HG02852 (cell line): ENCODE measurements around the gene HS2ST1.
"Not testable (repeated sequence)": the region's sequence is repeated elsewhere in the genome, so short reads cannot be mapped to it uniquely, and the experiment has no call there.

Experiments
- ATAC-seq: cut with Tn5 transposase; IDR thresholded peaks from one replicate; pipeline ENCODE4 v1.9.1; 2021; ENCODE audit warnings: mild to moderate bottlenecking, moderate library complexity; ENCODE audit not compliant: unreplicated experiment

HS2ST1 gene

GRCh38 chr1:87004857-87005256 lies 90.4 kb downstream of the HS2ST1 start:
- no peak for ATAC-seq

DNA sequence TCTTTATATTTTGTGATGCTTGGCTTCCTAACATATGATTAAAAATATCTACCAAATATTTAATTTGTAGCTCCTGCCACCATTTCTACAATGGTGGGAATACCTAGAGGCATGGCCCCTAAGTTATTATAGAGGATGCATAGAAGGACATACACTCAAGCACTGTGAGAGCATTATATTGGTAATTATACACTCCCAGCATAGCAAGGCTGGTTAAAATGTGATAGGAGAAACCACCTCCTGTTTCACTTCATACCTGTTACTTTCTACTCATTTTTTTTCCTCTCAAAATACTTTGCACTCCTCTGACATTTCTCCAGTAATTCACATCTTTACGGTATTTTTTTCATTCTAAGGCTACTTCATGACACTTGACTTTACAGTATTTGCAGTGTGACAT lies 92.9 kb downstream of the HS2ST1 start:
- ATAC-seq: no peak

- not testable (repeated sequence) for ATAC-seq
These were observed 99.0 kb downstream of the HS2ST1 start for GRCh38 chr1:87013385-87013784.

DNA sequence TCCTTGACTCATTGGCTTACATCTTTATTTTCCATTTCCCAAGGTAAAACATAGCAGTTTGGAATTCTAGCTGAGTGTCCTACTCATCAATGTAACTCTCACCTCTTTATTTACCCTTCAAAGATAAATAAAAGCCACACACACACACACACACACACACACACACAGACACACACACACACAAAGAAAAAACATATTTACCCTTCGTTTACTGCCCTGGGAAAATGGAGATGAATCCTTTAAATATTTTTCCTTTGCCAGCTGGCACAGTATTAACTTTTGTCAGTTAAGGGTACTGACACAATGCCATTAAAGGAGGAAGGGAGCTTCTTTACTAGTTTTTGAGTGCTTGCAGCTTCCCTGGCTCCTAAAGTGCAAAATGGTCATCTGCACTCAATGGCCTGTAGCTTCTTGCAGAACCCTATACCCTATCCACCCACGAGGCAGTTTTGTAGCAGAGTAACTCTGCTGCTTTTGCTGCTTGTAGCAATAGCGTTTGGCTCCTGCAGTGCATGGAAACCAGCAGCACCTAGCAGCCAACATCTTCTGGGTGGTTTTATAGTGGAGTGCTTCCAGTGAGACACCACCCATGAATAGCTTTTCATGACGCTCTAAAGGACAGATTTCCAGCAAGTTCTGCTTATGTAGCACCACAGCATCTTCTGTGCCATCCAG lies 103.7 kb downstream of the HS2ST1 start:
- no peak for ATAC-seq

DNA sequence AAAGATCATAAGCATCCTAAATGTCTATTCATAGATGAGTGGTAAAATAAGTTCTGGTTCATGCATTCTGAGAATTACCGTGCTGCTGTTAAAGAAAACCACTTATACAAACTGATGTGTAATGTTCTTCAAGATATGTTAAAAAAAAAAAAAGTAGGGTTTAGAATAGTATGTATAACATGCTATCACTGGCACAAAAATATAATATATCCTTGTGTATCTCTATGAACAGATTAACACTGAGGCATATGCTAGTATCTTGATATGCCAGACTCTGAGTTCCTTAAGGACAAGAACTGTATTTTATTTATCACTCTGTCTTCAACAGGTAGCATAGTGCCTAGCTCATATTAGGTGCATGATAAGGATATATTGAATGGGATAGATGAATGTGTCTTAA lies 108.9 kb downstream of the HS2ST1 start:
- no peak for ATAC-seq

GRCh38 chr1:87024936-87025540 lies 110.6 kb downstream of the HS2ST1 start:
- ATAC-seq: peak; percentile 73

- not testable (repeated sequence) for ATAC-seq
These were observed 113.1 kb downstream of the HS2ST1 start for GRCh38 chr1:87027561-87027960.

GRCh38 chr1:87028576-87028975 lies 114.1 kb downstream of the HS2ST1 start:
- no peak for ATAC-seq

GRCh38 chr1:87030740-87031690 lies 116.6 kb downstream of the HS2ST1 start:
- peak; percentile 97 for ATAC-seq

DNA sequence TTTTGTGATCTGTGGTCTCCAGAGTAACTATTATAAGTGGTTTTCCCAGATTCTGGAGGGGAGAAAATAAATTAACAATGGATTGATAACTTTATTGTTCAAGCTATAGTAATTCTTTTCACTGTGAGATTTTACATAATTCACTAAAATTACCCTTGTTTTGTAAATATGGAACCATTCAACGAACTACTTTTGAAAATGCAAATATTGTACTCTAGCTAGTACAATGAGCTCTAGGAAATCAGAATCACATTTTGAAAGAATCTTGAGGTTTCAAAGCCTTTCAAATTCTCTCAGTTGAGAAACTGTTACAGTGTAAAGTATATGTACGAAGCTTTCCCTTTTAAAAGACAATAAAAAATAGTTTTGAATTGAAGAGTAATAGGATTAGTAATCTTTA lies 119.9 kb downstream of the HS2ST1 start:
- no peak for ATAC-seq

DNA sequence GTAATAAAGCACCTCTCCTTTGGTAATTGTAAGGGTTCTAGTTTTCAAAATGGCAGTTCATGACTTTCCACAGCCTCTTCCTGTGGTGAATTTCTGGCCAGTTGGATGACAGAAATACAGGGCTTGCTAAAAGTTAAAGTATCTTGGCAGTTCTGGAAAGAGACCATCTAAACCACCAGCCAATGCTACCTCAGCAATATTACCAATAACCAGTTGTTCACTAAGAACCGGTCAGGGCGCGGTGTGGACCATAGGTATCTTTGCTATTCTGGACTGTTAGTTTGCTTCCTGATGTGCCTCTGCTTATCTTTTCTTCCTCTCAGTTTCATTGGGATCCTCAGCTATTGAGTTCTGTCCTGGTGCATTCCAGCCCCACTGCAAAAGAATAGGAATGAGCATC lies 124.7 kb downstream of the HS2ST1 start:
- ATAC-seq: no peak

DNA sequence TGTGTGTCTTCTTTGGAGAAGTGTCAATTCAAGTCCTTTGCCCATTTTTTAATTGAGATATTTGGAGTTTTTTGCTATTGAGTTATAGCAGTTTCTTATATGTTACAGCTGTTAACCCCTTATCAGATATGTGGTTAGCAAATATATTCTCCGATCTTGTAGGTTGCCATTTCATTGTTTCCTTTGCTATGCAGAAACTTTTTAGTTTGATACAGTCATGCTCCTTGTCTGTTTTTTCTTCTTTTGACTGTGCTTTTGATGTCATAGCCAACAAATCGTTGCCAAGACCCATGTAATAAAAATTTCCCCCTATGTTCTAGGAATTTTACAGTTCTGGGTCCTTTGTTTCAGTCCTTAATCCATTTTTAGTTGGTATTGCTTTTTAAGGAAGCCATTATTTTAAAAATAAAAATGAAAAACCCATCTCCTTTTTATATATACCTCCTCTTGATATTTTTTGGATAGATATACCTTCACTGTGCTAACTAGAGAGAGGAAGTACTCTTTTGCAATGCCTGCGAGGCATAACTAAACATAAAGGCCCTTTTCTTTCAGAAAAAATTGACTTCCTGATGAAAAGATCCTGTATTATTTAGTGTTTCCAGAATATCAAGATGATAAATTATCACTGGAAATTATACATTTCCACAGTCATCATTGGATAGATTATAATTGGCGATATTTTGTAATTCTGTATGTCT lies 127.8 kb downstream of the HS2ST1 start:
- ATAC-seq: no peak

DNA sequence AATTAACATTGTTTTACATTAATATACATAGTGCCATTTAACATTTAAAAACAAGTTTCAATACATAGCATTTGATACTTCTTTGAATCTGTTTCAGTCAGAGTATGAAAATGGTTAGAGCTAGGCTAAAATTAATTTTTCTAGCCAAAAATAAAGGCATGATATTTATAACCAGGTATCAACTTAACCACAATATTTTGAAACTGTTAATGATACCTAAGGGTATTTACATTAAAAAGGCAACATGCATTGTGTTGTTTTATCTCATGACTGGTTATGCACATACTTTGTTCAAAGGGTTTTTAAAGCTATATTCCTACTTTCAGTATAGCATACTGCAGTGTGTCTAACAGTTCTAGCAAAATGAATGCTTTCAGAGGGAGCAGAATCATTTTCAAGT lies 130.0 kb downstream of the HS2ST1 start:
- peak; percentile 47 for ATAC-seq

GRCh38 chr1:87044840-87045239 lies 130.4 kb downstream of the HS2ST1 start:
- peak; percentile 44 for ATAC-seq

DNA sequence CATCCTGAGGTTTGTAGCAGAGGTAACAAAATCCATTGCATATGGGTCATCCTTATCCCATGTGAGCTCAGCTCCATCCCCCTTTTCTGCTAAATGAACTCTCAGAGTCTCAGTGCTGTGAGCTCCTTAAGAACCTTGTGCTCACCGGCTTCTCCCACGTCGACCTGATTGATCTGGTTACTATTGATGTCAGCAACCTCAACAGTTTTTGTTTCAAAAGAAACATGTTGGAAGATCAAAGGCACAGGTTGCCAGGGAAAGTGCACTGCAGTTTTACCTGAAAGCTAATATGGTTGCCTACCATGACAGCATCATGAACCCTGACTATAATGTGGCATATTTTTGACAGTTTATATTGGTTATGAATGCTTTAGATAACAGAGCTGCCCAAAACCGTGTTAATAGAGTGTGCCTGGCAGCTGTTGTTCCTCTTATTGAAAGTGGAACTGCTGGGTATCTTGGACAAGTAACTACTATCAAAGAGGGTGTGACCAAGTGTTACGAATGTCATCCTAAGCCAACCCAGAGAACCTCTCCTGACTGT lies 131.4 kb downstream of the HS2ST1 start:
- peak; percentile 51 for ATAC-seq

DNA sequence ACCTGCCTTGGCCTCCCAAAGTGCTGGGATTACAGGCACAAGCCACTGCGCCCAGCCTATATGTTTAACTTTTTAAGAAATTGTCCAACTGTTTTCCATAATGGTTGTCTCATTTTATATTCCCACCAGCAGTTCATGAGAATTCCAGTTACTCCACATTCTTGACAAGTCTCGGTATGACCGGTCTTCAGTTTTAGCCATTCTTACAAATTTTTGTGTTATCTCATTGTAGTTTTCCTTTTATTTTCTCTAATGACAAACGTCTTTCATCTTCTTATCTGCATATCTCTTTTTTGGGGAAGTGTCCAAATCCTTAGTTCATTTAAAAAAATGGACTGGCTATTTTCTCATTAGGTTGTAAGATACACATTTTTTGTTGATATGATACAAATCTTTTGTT lies 132.5 kb downstream of the HS2ST1 start:
- ATAC-seq: no peak

DNA sequence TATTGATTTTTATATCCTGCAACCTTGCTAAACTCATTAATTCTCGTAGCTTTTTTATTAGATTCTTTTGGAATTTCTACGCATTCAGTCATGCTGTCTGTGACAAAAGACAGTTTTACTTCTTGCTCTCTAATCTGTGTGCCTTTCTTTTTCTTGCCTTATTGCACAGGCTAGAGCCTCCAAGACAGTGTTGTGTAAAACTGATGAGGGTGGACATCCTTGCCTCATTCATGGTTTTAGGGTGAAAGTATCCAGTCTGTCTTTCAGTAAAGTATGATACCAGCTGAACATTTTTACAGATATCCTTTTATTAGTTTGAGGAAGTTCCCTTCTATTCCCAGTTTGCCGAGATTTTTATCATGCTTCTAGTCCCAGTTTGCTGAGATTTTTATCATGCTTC lies 133.8 kb downstream of the HS2ST1 start:
- ATAC-seq: no peak

DNA sequence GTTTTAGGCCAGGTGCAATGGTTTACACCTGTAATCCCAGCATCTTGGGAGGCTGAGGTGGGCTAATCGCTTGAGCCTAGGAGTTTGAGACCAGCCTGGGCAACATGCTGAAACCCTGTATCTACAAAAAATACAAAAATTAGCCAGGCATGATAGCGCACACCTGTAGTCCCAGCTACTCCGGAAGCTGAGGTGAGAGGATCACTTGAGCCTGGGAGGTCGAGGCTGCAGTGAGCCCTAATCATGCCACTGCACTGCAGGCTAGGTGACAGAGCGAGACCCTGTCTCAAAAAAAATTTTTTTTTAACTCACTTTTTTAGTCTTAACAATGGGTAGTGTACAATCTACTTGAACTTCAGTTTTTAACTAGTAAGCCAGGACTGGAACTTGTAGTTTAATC lies 137.5 kb downstream of the HS2ST1 start:
- peak; percentile 60 for ATAC-seq

GRCh38 chr1:87052400-87052799 lies 138.0 kb downstream of the HS2ST1 start:
- ATAC-seq: peak; percentile 29

GRCh38 chr1:87052961-87053360 lies 138.5 kb downstream of the HS2ST1 start:
- no peak for ATAC-seq

- no peak for ATAC-seq
These were observed 139.0 kb downstream of the HS2ST1 start for GRCh38 chr1:87053446-87053845.
